Endodermal cell (in vitro differentiated cells): ENCODE data around the gene MCOLN1. TPM values are rescaled to one million over a fixed set of nuclear protein-coding genes. Genes with fewer than 3 reads are reported as not detected.

ENCODE experiments used
- DNase-seq: peaks from one replicate; pipeline ENCODE4 v3.0.0-alpha.2; 2017
- H3K27ac ChIP-seq: 2 replicates; pipeline ENCODE4 v1.5.1; 2013; ENCODE audit warnings: mild to moderate bottlenecking, low read depth, low read length, moderate library complexity
- H3K27me3 ChIP-seq: 2 replicates; pipeline ENCODE4 v1.6.1; 2013; ENCODE audit warnings: mild to moderate bottlenecking, low read length, moderate library complexity; ENCODE audit not compliant: insufficient read depth, control insufficient read depth, poor library complexity, severe bottlenecking
- H3K36me3 ChIP-seq: 2 replicates; pipeline ENCODE4 v1.7.0; 2013; ENCODE audit warnings: mild to moderate bottlenecking, low read length, moderate library complexity; ENCODE audit not compliant: control insufficient read depth, insufficient read depth
- H3K4me1 ChIP-seq: one replicate; pipeline ENCODE4 v1.7.0; 2013; ENCODE audit warnings: low read length; ENCODE audit not compliant: control insufficient read depth, insufficient read depth
- H3K4me3 ChIP-seq: 2 replicates; pipeline ENCODE4 v1.5.1; 2013; ENCODE audit warnings: mild to moderate bottlenecking, low read length, moderate library complexity
- H3K9ac ChIP-seq: 2 replicates; pipeline ENCODE4 v1.6.1; 2013; ENCODE audit warnings: mild to moderate bottlenecking, low read length, moderate library complexity; ENCODE audit not compliant: poor library complexity, severe bottlenecking; ENCODE audit errors: extremely low read depth
- H3K9me3 ChIP-seq: 2 replicates; pipeline ENCODE4 v1.6.1; 2013; ENCODE audit warnings: mild to moderate bottlenecking, low read length, moderate library complexity; ENCODE audit not compliant: control insufficient read depth
- H3K27ac Mint-ChIP-seq: 2 replicates; pipeline ENCODE4 v1.8.0; 2020; ENCODE audit warnings: mixed read lengths
- H3K27me3 Mint-ChIP-seq: 2 replicates; pipeline ENCODE4 v1.8.0; 2021; ENCODE audit warnings: mild to moderate bottlenecking, mixed read lengths; ENCODE audit not compliant: insufficient read depth
- H3K36me3 Mint-ChIP-seq: 2 replicates; pipeline ENCODE4 v1.8.0; 2020; ENCODE audit warnings: low read depth, mixed read lengths
- H3K4me1 Mint-ChIP-seq: 2 replicates; pipeline ENCODE4 v1.8.0; 2020; ENCODE audit warnings: mixed read lengths
- H3K4me3 Mint-ChIP-seq: 2 replicates; pipeline ENCODE4 v1.8.0; 2020; ENCODE audit warnings: mild to moderate bottlenecking, moderate library complexity, mixed read lengths
- H3K9me3 Mint-ChIP-seq: 2 replicates; pipeline ENCODE4 v1.8.0; 2020; ENCODE audit warnings: mild to moderate bottlenecking, mixed read lengths
- WGBS, 2 experiments: methylation state at CpG; one replicate each; pipeline versions ENCODE4 v1.1.5 to v1.1.7; 2013; ENCODE audit warnings: missing lambda C conversion rate in 2 of 2, mixed read lengths in 1 of 2; ENCODE audit not compliant: insufficient coverage in 1 of 2, insufficient read length in 1 of 2; 5-methylcytosine and 5-hydroxymethylcytosine counted together
- total RNA-seq, 2 donors: library from RNA; stranded (reverse); fragmentation: NEBNext Ultra II Directional in 1 of 2; extraction: Animal tissue kit (Norgen Biotek cat#: 25700) in 1 of 2; gene quantifications; 2 replicates in 1 of 2; 3 replicates in 1 of 2; pipeline ENCODE4 v1.2.1, GENCODE V29; 2021
- TF ChIP-seq, protein P1 (sequence below): fragments of 200-600 bp; sonication (generic); conservative IDR thresholded peaks from 2 replicates; pipeline ENCODE4 v1.5.0; 2021; ENCODE audit warnings: antibody characterized with exemption, mild to moderate bottlenecking

Gene MCOLN1
- total RNA-seq, 2 donors from 2014 or later: 18.0 to 21.4 TPM

DNA sequence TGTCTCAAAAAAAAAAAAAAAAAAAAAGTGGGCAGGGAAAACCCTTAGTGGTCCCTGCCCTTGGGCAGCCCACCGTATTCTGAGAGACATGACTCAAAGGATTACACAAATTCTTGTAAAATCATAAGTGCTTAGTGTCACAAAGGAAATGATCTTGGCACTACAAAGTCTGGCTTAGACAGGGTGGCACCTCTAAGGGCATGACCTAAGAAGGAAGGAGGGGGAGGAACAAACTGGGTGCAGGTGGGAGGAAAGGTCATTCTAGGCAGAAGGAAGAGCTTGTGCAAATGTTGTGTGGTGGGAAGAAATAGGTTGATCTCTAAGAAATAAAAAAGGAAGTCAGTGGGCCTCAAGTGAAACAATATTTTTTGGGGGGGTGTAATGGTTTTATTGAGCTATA, 23.5 kb downstream of the MCOLN1 start:
- Histone ChIP-seq H3K36me3 (peaks cover 30% of the 10 kb centered on the region), H3K27ac (no peak overlapping the region), H3K9ac (no peak overlapping the region), H3K27me3 (no peaks in the 10 kb centered on the region), H3K4me3 (no peak overlapping the region), H3K4me1 (no peaks in the 10 kb centered on the region), H3K9me3 (no peaks in the 10 kb centered on the region)
- TF ChIP-seq, protein P1, sequence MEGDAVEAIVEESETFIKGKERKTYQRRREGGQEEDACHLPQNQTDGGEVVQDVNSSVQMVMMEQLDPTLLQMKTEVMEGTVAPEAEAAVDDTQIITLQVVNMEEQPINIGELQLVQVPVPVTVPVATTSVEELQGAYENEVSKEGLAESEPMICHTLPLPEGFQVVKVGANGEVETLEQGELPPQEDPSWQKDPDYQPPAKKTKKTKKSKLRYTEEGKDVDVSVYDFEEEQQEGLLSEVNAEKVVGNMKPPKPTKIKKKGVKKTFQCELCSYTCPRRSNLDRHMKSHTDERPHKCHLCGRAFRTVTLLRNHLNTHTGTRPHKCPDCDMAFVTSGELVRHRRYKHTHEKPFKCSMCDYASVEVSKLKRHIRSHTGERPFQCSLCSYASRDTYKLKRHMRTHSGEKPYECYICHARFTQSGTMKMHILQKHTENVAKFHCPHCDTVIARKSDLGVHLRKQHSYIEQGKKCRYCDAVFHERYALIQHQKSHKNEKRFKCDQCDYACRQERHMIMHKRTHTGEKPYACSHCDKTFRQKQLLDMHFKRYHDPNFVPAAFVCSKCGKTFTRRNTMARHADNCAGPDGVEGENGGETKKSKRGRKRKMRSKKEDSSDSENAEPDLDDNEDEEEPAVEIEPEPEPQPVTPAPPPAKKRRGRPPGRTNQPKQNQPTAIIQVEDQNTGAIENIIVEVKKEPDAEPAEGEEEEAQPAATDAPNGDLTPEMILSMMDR: no peak
- no peak for DNase-seq
- no peak overlapping the region for H3K4me3 Mint-ChIP-seq
- peaks cover 39% of the 10 kb centered on the region for H3K36me3 Mint-ChIP-seq
- peaks cover 3% of the 10 kb centered on the region for H3K4me1 Mint-ChIP-seq
- no peaks in the 10 kb centered on the region for H3K27me3 Mint-ChIP-seq
- H3K9me3 Mint-ChIP-seq: no peaks in the 10 kb centered on the region
- 75 to 100% methylated on average over 1 of the region's 1 CpG for WGBS, 2 experiments
- H3K27ac Mint-ChIP-seq: no peak overlapping the region

DNA sequence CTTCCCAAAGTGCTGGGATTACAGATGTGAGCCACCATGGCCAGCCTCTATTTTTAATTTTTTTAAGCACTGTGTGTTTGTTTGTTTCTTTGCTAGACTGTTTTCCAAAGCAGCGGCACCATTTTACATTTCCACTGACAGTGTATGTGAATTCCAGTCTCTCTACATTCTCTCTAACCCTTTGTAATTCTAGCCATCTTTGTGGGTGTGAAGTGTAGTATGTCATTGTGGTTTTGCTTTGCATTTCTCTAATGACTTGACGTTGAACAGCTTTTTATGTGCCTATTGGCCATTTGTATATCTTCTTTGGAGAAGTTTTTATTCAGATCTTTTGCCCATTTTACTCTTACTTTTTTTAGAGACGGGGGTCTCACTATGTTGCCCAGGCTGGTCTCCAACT, 24.7 kb downstream of the MCOLN1 start:
- no peak overlapping the region for H3K27ac Mint-ChIP-seq
- no peak overlapping the region for H3K4me3 Mint-ChIP-seq
- no peak overlapping the region for H3K4me3 ChIP-seq
- peaks cover 2% of the 10 kb centered on the region for H3K4me1 Mint-ChIP-seq
- peaks cover 34% of the 10 kb centered on the region for H3K36me3 Mint-ChIP-seq
- no peak overlapping the region for H3K27ac ChIP-seq
- TF ChIP-seq, protein P1: no peak
- H3K9me3 ChIP-seq: no peaks in the 10 kb centered on the region
- no peak for DNase-seq
- no peaks in the 10 kb centered on the region for H3K27me3 Mint-ChIP-seq
- WGBS, 2 experiments: 90 to 93% methylated on average over 2 to 3 of the region's 3 CpGs
- H3K9ac ChIP-seq: no peak overlapping the region
- peaks cover 30% of the 10 kb centered on the region for H3K36me3 ChIP-seq
- no peaks in the 10 kb centered on the region for H3K9me3 Mint-ChIP-seq
- H3K27me3 ChIP-seq: no peaks in the 10 kb centered on the region
- H3K4me1 ChIP-seq: no peaks in the 10 kb centered on the region

DNA sequence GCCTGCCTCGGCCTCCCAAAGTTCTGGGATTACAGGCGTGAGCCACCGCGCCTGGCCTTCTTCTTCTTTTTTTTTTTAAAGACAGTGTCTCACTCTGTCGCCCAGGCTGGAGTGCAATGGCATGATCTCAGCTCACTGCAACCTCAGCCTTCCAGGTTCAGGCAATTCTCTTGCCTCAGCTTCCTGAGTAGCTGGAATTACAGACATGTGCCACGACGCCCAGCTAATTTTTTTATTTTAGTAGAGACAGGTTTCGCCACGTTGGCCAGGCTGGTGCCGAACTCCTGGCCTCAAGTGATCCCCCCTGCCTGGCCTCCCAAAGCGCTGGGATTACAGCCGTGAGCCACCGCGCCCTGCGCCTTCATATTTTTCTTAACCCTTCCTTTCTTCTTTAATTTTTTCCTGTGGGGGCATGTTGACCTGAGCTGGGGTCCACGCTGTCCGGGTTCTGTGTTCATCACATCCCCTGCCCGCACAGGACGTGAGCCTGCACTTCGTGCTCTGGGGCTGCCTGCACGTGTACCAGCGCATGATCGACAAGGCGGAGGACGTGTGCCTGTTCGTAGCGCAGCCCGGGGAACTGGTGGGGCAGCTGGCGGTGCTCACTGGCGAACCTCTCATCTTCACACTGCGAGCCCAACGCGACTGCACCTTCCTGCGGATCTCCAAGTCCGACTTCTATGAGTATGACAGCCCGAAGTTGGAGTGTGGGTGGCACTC, 27.2 kb downstream of the MCOLN1 start:
- no peaks in the 10 kb centered on the region for H3K9me3 Mint-ChIP-seq
- peaks cover 34% of the 10 kb centered on the region for H3K36me3 Mint-ChIP-seq
- H3K27ac Mint-ChIP-seq: no peak overlapping the region
- H3K4me3 Mint-ChIP-seq: no peak overlapping the region
- WGBS, 2 experiments: 94 to 96% methylated on average over 21 to 36 of the region's 36 CpGs
- Histone ChIP-seq H3K27ac (no peak overlapping the region), H3K9ac (no peak overlapping the region), H3K36me3 (peaks cover 19% of the 10 kb centered on the region), H3K4me3 (no peak overlapping the region), H3K27me3 (no peaks in the 10 kb centered on the region), H3K4me1 (no peaks in the 10 kb centered on the region), H3K9me3 (no peaks in the 10 kb centered on the region)
- peaks cover 2% of the 10 kb centered on the region for H3K4me1 Mint-ChIP-seq
- no peak for DNase-seq
- TF ChIP-seq, protein P1: no peak
- no peaks in the 10 kb centered on the region for H3K27me3 Mint-ChIP-seq
